Measurements from ENCODE around the gene WIPF2. TPM values are rescaled to one million over a fixed set of nuclear protein-coding genes. Genes with fewer than 3 reads are reported as not detected.

WIPF2 gene
- total RNA-seq, 1 experiment from 2014 or later = 23.0 TPM

GRCh38 chr17:40187238-40187637 lies 31.9 kb upstream of the WIPF2 start:
- Mint-ChIP-seq H3K4me3 (no peak overlapping the region), H3K27me3 (ENCODE audit: low read depth) (peaks cover 3% of the 10 kb centered on the region; the same call in 1 of the 2 replicates), H3K4me1 (peaks cover 16% of the 10 kb centered on the region), H3K27ac (peak overlapping the region; percentile 4; the same call in 1 of the 2 replicates), H3K9me3 (no peaks in the 10 kb centered on the region), H3K36me3 (no peaks in the 10 kb centered on the region)
- ATAC-seq (no peak), DNase-seq (ENCODE audit: low spot score) (no peak)
- TF ChIP-seq ZNF425 (CRISPR knock-in tag; conservative IDR thresholded peaks at IDR 0.05) = no peak
- TF ChIP-seq ZNF671 (CRISPR knock-in tag; IDR thresholded peaks at IDR 0.05) = no peak
- no peak for TF ChIP-seq HMGA2 (CRISPR knock-in tag; IDR thresholded peaks at IDR 0.05)
- TF ChIP-seq EMX1 (CRISPR knock-in tag; IDR thresholded peaks at IDR 0.05) = no peak
- TF ChIP-seq, protein P1, sequence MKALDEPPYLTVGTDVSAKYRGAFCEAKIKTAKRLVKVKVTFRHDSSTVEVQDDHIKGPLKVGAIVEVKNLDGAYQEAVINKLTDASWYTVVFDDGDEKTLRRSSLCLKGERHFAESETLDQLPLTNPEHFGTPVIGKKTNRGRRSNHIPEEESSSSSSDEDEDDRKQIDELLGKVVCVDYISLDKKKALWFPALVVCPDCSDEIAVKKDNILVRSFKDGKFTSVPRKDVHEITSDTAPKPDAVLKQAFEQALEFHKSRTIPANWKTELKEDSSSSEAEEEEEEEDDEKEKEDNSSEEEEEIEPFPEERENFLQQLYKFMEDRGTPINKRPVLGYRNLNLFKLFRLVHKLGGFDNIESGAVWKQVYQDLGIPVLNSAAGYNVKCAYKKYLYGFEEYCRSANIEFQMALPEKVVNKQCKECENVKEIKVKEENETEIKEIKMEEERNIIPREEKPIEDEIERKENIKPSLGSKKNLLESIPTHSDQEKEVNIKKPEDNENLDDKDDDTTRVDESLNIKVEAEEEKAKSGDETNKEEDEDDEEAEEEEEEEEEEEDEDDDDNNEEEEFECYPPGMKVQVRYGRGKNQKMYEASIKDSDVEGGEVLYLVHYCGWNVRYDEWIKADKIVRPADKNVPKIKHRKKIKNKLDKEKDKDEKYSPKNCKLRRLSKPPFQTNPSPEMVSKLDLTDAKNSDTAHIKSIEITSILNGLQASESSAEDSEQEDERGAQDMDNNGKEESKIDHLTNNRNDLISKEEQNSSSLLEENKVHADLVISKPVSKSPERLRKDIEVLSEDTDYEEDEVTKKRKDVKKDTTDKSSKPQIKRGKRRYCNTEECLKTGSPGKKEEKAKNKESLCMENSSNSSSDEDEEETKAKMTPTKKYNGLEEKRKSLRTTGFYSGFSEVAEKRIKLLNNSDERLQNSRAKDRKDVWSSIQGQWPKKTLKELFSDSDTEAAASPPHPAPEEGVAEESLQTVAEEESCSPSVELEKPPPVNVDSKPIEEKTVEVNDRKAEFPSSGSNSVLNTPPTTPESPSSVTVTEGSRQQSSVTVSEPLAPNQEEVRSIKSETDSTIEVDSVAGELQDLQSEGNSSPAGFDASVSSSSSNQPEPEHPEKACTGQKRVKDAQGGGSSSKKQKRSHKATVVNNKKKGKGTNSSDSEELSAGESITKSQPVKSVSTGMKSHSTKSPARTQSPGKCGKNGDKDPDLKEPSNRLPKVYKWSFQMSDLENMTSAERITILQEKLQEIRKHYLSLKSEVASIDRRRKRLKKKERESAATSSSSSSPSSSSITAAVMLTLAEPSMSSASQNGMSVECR (CRISPR knock-in tag; IDR thresholded peaks at IDR 0.05; ENCODE audit: borderline replicate concordance) = no peak
- TF ChIP-seq ZNF121 (CRISPR knock-in tag; IDR thresholded peaks at IDR 0.05) = no peak
- no peak for TF ChIP-seq ZNF416 (CRISPR knock-in tag; IDR thresholded peaks at IDR 0.05)
- TF ChIP-seq JUN (CRISPR knock-in tag; IDR thresholded peaks at IDR 0.05) = no peak
- no peak for TF ChIP-seq AR (CRISPR knock-in tag; IDR thresholded peaks at IDR 0.05)
- no peak for TF ChIP-seq CBFB (CRISPR knock-in tag; IDR thresholded peaks at IDR 0.05; ENCODE audit: low read depth)
- TF ChIP-seq HMGXB4 (CRISPR knock-in tag; IDR thresholded peaks at IDR 0.05) = no peak
- no peak for TF ChIP-seq ZNF281 (CRISPR knock-in tag; IDR thresholded peaks at IDR 0.05)
- no peak for TF ChIP-seq ZNF512 (CRISPR knock-in tag; IDR thresholded peaks at IDR 0.05; ENCODE audit: borderline replicate concordance)
- TF ChIP-seq GTF2I (CRISPR knock-in tag; conservative IDR thresholded peaks at IDR 0.05) = no peak
- TF ChIP-seq, protein P2, sequence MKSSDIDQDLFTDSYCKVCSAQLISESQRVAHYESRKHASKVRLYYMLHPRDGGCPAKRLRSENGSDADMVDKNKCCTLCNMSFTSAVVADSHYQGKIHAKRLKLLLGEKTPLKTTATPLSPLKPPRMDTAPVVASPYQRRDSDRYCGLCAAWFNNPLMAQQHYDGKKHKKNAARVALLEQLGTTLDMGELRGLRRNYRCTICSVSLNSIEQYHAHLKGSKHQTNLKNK (CRISPR knock-in tag; IDR thresholded peaks at IDR 0.05) = no peak
- no peak for TF ChIP-seq JAZF1 (CRISPR knock-in tag; IDR thresholded peaks at IDR 0.05)
- no peak for TF ChIP-seq GRHL2 (CRISPR knock-in tag; IDR thresholded peaks at IDR 0.05; ENCODE audit: insufficient replicate concordance, severe bottlenecking)
- TF ChIP-seq FOXP1 (CRISPR knock-in tag; IDR thresholded peaks at IDR 0.05; ENCODE audit: borderline replicate concordance) = no peak
- no peak for TF ChIP-seq SP1 (CRISPR knock-in tag; conservative IDR thresholded peaks at IDR 0.05)
- CTCF ChIA-PET = no interaction called here
- POLR2A ChIA-PET = no interaction called here

All from WTC11 (cell line).